ENCODE results near the gene LGR5. TPM values are rescaled to one million over a fixed set of nuclear protein-coding genes. Genes with fewer than 3 reads are reported as not detected.

Gene LGR5
- total RNA-seq, 4 donors from 2014 or later: 0.97 to 5.5 (median 2.9) TPM

DNA sequence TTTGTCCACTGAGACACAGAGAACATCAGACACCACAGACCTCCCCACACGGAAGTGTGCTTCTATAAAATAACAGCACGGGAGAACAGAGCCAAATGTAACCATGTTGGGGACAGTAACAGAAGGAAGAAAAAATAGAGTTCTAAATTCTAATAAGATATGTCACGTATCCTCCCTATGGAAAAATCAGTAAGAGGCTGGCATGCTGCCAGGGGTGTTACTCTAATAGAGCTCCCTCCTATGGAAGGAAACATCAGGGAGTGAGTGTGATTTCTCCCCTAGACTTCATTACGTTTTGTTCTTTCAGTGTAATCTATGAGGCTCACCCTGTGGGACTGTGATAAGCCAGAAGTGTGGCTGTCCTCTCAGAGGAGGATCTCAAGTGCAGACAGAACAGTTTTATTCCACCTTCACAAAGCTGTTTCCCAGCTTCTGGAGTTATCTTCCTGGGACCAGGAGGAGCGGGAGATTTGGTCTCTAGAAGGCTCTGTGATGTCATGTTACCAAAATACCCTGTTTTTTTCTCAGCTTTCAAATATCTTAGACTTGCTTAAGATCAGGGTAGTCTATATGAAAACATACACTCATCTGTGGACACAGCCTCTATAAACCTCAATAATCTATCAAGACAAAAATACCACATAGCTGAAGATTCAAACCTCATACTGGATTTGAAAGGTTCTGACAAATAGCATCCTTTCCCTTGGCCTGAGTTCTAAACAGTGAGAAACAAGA, 154.8 kb downstream of the LGR5 start:
- H3K4me3 ChIP-seq: no peak overlapping the region
- no peak overlapping the region for H3K27ac ChIP-seq
- no peak for TF ChIP-seq POLR2A (IDR thresholded peaks at IDR 0.05)
- TF ChIP-seq EP300 (IDR thresholded peaks at IDR 0.05): no peak
- TF ChIP-seq POLR2AphosphoS5 (IDR thresholded peaks at IDR 0.05): no peak
- TF ChIP-seq, protein P1, sequence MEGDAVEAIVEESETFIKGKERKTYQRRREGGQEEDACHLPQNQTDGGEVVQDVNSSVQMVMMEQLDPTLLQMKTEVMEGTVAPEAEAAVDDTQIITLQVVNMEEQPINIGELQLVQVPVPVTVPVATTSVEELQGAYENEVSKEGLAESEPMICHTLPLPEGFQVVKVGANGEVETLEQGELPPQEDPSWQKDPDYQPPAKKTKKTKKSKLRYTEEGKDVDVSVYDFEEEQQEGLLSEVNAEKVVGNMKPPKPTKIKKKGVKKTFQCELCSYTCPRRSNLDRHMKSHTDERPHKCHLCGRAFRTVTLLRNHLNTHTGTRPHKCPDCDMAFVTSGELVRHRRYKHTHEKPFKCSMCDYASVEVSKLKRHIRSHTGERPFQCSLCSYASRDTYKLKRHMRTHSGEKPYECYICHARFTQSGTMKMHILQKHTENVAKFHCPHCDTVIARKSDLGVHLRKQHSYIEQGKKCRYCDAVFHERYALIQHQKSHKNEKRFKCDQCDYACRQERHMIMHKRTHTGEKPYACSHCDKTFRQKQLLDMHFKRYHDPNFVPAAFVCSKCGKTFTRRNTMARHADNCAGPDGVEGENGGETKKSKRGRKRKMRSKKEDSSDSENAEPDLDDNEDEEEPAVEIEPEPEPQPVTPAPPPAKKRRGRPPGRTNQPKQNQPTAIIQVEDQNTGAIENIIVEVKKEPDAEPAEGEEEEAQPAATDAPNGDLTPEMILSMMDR (IDR thresholded peaks at IDR 0.05): no peak
- H3K36me3 ChIP-seq: no peaks in the 10 kb centered on the region
- 39% methylated on average over 5 of the region's 5 CpGs for WGBS
- H3K9me3 ChIP-seq: no peaks in the 10 kb centered on the region
- no peak for DNase-seq (ENCODE audit: low spot score in 2 of 2)
- H3K27me3 ChIP-seq: peaks cover 4% of the 10 kb centered on the region
- no peaks in the 10 kb centered on the region for H3K4me1 ChIP-seq

DNA sequence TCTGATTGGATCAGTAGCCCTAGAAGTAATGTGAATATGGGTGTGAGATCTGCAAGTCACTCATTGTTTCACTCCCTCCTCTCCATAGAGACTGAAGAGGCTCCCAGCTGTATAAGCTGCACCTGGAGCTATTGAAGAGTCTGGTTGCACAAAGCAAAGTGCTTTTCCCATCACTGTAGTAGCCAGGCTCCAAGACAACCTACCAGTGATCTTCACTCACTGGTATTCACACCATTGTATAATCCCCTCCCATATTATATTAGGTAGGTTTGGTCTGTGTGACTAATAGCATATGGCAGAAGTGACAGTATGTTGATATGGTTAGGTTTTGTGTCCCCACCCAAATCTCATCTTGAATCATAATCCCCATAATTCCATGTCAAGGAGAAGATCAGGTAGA, 159.6 kb downstream of the LGR5 start:
- no peak for DNase-seq (ENCODE audit: low spot score in 2 of 2)
- H3K27me3 ChIP-seq: peaks cover 4% of the 10 kb centered on the region
- no peaks in the 10 kb centered on the region for H3K4me1 ChIP-seq
- H3K27ac ChIP-seq: no peak overlapping the region
- no peaks in the 10 kb centered on the region for H3K9me3 ChIP-seq
- H3K36me3 ChIP-seq: no peaks in the 10 kb centered on the region
- TF ChIP-seq POLR2A (IDR thresholded peaks at IDR 0.05) (no peak), POLR2AphosphoS5 (IDR thresholded peaks at IDR 0.05) (no peak), EP300 (IDR thresholded peaks at IDR 0.05) (no peak)
- TF ChIP-seq, protein P1 (IDR thresholded peaks at IDR 0.05): no peak
- H3K4me3 ChIP-seq: no peak overlapping the region

DNA sequence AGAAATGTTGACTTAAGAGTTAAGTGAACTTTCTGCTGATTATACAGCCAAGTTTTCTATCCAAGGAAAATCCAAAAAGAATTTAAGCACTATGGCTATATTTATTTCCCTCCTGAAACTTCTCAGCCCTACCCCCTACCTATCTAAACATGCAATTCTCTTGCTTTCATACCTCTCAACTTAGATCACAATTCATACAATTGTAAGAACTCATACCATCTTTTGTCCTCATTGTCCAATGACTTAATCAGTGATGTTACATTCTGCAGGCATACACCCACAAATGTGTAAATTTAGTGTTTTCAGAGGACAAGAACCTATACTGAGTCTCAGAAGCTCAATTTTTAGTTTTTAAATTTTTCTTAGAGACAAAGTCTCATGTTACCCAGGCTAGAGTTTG, 161.9 kb downstream of the LGR5 start:
- DNase-seq (ENCODE audit: low spot score in 2 of 2): no peak
- Histone ChIP-seq H3K4me1 (no peaks in the 10 kb centered on the region), H3K9me3 (no peaks in the 10 kb centered on the region), H3K4me3 (no peak overlapping the region), H3K36me3 (peaks cover under 1% of the 10 kb centered on the region), H3K27ac (no peak overlapping the region), H3K27me3 (no peaks in the 10 kb centered on the region)
- TF ChIP-seq EP300 (IDR thresholded peaks at IDR 0.05): no peak
- no peak for TF ChIP-seq POLR2AphosphoS5 (IDR thresholded peaks at IDR 0.05)
- TF ChIP-seq, protein P1 (IDR thresholded peaks at IDR 0.05): no peak
- TF ChIP-seq POLR2A (IDR thresholded peaks at IDR 0.05): no peak

DNA sequence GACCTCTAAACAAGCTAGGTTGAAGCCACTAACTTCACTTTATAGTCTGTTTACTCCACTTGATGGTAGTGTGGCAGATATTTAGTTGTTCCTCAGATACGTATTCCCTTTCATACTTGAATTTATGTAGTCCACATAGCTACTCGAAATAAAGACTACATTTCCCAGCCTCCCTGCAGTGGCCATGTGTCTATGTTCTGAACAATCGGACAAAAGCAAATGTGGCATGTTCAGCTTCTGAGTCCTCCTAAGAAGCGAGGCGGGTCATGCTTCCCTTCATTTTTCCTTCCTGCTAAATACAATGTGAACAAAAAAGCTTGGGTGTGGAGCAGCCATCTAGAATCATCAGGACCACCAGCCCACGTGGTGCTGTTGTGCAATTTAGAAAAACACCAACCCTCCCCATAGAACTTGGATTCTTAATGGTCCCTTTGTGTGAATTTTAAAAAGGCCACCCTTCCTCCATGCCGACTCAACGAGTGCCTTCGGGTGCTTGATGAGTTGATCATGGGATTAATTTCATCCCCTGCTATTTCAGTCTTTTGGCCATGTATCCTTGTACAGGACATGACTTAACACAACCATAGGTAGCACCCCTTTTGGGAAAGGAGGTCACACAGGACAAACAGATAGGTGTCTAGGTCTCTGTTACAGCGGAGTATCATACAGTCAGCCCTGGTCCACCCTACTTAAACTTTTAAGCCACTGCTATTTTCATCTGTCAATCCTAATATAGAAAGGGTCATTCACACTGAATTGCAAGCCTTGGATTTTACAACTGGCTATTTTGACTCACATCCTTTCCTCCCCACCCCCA, 163.4 kb downstream of the LGR5 start:
- Histone ChIP-seq H3K4me3 (no peak overlapping the region), H3K36me3 (peaks cover 14% of the 10 kb centered on the region), H3K27ac (no peak overlapping the region), H3K4me1 (no peaks in the 10 kb centered on the region), H3K9me3 (no peaks in the 10 kb centered on the region), H3K27me3 (no peaks in the 10 kb centered on the region)
- 71% methylated on average over 10 of the region's 10 CpGs for WGBS
- TF ChIP-seq POLR2A (IDR thresholded peaks at IDR 0.05): no peak
- TF ChIP-seq, protein P1 (IDR thresholded peaks at IDR 0.05): no peak
- TF ChIP-seq EP300 (IDR thresholded peaks at IDR 0.05): no peak
- no peak for TF ChIP-seq POLR2AphosphoS5 (IDR thresholded peaks at IDR 0.05)
- no peak for DNase-seq (ENCODE audit: low spot score in 2 of 2)

DNA sequence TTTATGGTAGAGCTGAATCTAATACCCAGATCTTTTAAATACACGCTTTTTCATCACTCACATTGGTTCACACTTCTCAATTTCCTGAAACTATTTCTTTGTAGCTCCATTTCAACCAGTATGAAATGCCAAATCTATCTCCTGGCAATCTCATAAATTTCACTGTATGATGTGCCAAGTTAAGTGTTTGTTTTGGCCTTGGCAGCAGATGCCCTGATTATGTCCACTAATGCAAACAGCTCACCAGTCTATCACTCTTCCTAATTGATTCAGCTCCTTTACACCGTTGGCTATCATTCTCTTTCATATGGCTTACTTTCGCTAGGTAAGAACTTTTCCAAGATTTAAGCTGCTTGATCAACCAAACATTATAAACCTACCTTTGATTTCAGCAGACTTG, 165.4 kb downstream of the LGR5 start:
- H3K4me3 ChIP-seq: no peak overlapping the region
- H3K4me1 ChIP-seq: no peaks in the 10 kb centered on the region
- no peak for DNase-seq (ENCODE audit: low spot score in 2 of 2)
- no peak overlapping the region for H3K27ac ChIP-seq
- TF ChIP-seq EP300 (IDR thresholded peaks at IDR 0.05) (no peak), POLR2AphosphoS5 (IDR thresholded peaks at IDR 0.05) (no peak), POLR2A (IDR thresholded peaks at IDR 0.05) (no peak)
- TF ChIP-seq, protein P1 (IDR thresholded peaks at IDR 0.05): no peak
- H3K36me3 ChIP-seq: peaks cover 34% of the 10 kb centered on the region
- WGBS: 82% methylated on average over 3 of the region's 3 CpGs
- H3K27me3 ChIP-seq: no peaks in the 10 kb centered on the region
- no peaks in the 10 kb centered on the region for H3K9me3 ChIP-seq
